Omental fat pad (tissue), 4 donors: ENCODE measurements around the gene CUL4A. TPM values are rescaled to one million over a fixed set of nuclear protein-coding genes. Genes with fewer than 3 reads are reported as not detected.

Source experiments
- ATAC-seq: fragments of 150-250 bp; one replicate; pipeline ENCODE4 v1.9.1; 2016; ENCODE audit warnings: mild to moderate bottlenecking, moderate library complexity; ENCODE audit not compliant: low FRiP score
- DNase-seq: peaks from one replicate; pipeline ENCODE4 v3.0.0-alpha.2; 2019; ENCODE audit warnings: low spot score
- CTCF ChIP-seq, 3 donors: fragments of 450-650 bp; IDR thresholded peaks; one replicate each; pipeline ENCODE4 v1.5.1; 2016 to 2017; ENCODE audit warnings: antibody characterized with exemption in 3 of 3, mild to moderate bottlenecking in 3 of 3, moderate library complexity in 2 of 3
- total RNA-seq, 4 donors: library from RNA; depleted of rRNA; stranded (reverse); fragments of >200 nt; gene quantifications; one replicate each; pipeline ENCODE4 v1.1.0, GENCODE V29; 2016

Gene CUL4A
- total RNA-seq, 4 donors from 2014 or later, result 70.8 to 145 (median 86.8) TPM

GRCh38 chr13:113196970-113197737 is 12.3 kb upstream of the CUL4A start:
- DNase-seq, result no peak
- no peak for ATAC-seq

GRCh38 chr13:113201815-113202214 is 7.6 kb upstream of the CUL4A start:
- TF ChIP-seq CTCF (IDR thresholded peaks at IDR 0.05), result no peak
- ATAC-seq (no peak), DNase-seq (no peak)

More at GRCh38 chr13:113196970-113197737, 12.3 kb upstream of the CUL4A start:
- TF ChIP-seq CTCF (IDR thresholded peaks at IDR 0.05), result no peak

- ATAC-seq, result no peak
- DNase-seq, result no peak
- TF ChIP-seq CTCF (IDR thresholded peaks at IDR 0.05), result no peak
These were observed 6.5 kb upstream of the CUL4A start for GRCh38 chr13:113202912-113203311.

- no peak for DNase-seq
- no peak for ATAC-seq
These were observed 5.7 kb upstream of the CUL4A start for GRCh38 chr13:113203507-113204377.

GRCh38 chr13:113204378-113204734 is 5.1 kb upstream of the CUL4A start:
- no peak for TF ChIP-seq CTCF (IDR thresholded peaks at IDR 0.05)
- DNase-seq, result no peak
- ATAC-seq, result no peak

More at GRCh38 chr13:113203507-113204377, 5.7 kb upstream of the CUL4A start:
- no peak for TF ChIP-seq CTCF (IDR thresholded peaks at IDR 0.05)

- no peak for ATAC-seq
- no peak for TF ChIP-seq CTCF (IDR thresholded peaks at IDR 0.05)
- DNase-seq, result no peak
These were observed 3.9 kb upstream of the CUL4A start for GRCh38 chr13:113205428-113205931.
